Measurements from ENCODE around the gene SASS6. TPM values are rescaled to one million over a fixed set of nuclear protein-coding genes. Genes with fewer than 3 reads are reported as not detected.

SASS6 gene
- total RNA-seq, 4 donors from 2014 or later = 2.1 to 3.8 (median 2.4) TPM

DNA sequence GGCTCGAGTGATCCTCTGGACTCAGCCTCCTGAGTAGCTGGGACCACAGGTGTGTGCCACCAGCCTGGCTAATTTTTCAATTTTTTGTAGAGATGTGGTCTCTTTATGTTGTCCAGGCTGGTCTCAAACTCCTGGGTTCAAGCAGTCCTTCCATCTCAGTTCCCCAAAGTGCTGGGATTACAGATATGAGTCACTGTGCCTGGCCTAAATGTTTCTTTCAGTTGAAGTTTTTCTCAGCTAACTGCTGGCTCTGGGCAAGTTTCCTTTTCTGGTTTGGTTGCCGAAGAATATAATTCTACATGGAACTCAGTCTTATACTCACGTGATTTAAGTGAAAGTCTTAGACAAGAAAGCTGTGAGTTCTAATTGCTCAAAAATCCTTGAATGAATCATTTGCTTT, 57.0 kb downstream of the SASS6 start:
- WGBS = 91% methylated on average over 3 of the region's 3 CpGs
- DNase-seq (ENCODE audit: low spot score in 2 of 2) = no peak
- Histone ChIP-seq H3K36me3 (peaks cover 70% of the 10 kb centered on the region), H3K4me3 (no peak overlapping the region), H3K27me3 (no peaks in the 10 kb centered on the region), H3K27ac (no peak overlapping the region), H3K4me1 (no peaks in the 10 kb centered on the region), H3K9me3 (no peaks in the 10 kb centered on the region)
- TF ChIP-seq EP300 (IDR thresholded peaks at IDR 0.05) (no peak), POLR2AphosphoS5 (IDR thresholded peaks at IDR 0.05) (no peak)
- TF ChIP-seq, protein P1, sequence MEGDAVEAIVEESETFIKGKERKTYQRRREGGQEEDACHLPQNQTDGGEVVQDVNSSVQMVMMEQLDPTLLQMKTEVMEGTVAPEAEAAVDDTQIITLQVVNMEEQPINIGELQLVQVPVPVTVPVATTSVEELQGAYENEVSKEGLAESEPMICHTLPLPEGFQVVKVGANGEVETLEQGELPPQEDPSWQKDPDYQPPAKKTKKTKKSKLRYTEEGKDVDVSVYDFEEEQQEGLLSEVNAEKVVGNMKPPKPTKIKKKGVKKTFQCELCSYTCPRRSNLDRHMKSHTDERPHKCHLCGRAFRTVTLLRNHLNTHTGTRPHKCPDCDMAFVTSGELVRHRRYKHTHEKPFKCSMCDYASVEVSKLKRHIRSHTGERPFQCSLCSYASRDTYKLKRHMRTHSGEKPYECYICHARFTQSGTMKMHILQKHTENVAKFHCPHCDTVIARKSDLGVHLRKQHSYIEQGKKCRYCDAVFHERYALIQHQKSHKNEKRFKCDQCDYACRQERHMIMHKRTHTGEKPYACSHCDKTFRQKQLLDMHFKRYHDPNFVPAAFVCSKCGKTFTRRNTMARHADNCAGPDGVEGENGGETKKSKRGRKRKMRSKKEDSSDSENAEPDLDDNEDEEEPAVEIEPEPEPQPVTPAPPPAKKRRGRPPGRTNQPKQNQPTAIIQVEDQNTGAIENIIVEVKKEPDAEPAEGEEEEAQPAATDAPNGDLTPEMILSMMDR (IDR thresholded peaks at IDR 0.05) = no peak

DNA sequence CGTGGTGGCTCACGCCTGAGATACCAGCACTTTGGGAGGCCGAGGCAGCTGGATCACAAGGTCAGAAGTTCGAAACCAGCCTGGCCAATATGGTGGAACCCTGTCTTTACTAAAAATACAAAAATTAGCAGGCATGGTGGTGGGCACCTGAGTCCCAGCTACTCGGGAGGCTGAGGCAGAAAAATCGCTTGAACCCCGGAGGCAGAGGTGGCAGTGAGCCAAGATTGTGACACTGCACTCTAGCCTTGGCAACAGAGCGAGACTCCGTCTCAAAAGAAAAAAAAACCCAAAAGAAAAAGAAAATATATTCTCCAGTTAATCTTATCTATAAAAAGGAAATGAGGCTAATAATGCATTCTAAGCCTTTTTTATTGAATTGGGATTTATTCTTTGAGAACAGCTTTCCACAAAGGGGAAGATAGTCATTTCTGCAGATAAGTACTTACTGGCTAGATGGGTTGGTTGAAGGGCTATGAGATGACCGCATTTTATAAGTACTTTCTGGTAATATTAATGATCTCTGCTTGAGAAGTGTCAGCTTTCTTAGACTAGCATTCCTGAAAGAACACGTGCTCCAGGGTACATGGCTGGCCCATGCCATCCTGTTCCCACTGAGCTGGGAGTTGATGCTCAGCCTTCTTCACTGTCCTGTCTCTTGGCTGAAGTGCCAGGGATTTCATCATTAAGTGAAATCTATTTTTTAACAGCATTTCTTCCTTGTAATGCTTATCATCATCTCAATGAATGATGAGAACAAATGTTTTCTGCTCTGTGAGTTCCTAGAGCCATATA, 57.9 kb downstream of the SASS6 start:
- H3K27ac ChIP-seq = no peak overlapping the region
- no peaks in the 10 kb centered on the region for H3K4me1 ChIP-seq
- WGBS = 91% methylated on average over 11 of the region's 11 CpGs
- no peaks in the 10 kb centered on the region for H3K9me3 ChIP-seq
- no peaks in the 10 kb centered on the region for H3K27me3 ChIP-seq
- peaks cover 70% of the 10 kb centered on the region for H3K36me3 ChIP-seq
- TF ChIP-seq POLR2A (IDR thresholded peaks at IDR 0.05) (no peak), POLR2AphosphoS5 (IDR thresholded peaks at IDR 0.05) (no peak), EP300 (IDR thresholded peaks at IDR 0.05) (no peak)
- TF ChIP-seq, protein P1 (IDR thresholded peaks at IDR 0.05) = no peak
- H3K4me3 ChIP-seq = no peak overlapping the region
- DNase-seq (ENCODE audit: low spot score in 2 of 2) = no peak

DNA sequence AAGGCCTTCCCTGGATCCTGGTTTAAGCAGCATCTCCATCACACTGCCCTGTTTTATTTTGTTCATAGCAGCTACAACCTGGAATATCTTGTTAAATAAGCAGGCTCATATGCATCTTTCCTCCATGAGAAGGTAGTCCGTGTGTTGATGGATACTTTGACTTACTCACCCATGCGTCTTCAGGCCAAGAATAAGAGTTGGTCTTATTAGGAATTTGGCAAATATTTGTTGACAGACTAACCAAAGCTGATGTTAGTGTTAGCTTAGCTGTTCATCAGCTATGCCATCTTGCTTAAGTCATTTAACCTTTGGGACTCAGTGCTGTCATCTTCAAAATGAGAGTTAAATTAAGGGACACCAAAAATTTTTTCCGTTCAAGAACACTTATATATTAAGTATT, 59.2 kb downstream of the SASS6 start:
- H3K27me3 ChIP-seq = no peaks in the 10 kb centered on the region
- WGBS = 93% methylated on average over 3 of the region's 3 CpGs
- no peak overlapping the region for H3K27ac ChIP-seq
- no peaks in the 10 kb centered on the region for H3K9me3 ChIP-seq
- no peak for DNase-seq (ENCODE audit: low spot score in 2 of 2)
- H3K36me3 ChIP-seq = peaks cover 70% of the 10 kb centered on the region
- H3K4me1 ChIP-seq = no peaks in the 10 kb centered on the region
- H3K4me3 ChIP-seq = no peak overlapping the region
- TF ChIP-seq, protein P1 (IDR thresholded peaks at IDR 0.05) = no peak
- no peak for TF ChIP-seq POLR2A (IDR thresholded peaks at IDR 0.05)
- no peak for TF ChIP-seq EP300 (IDR thresholded peaks at IDR 0.05)
- no peak for TF ChIP-seq POLR2AphosphoS5 (IDR thresholded peaks at IDR 0.05)

DNA sequence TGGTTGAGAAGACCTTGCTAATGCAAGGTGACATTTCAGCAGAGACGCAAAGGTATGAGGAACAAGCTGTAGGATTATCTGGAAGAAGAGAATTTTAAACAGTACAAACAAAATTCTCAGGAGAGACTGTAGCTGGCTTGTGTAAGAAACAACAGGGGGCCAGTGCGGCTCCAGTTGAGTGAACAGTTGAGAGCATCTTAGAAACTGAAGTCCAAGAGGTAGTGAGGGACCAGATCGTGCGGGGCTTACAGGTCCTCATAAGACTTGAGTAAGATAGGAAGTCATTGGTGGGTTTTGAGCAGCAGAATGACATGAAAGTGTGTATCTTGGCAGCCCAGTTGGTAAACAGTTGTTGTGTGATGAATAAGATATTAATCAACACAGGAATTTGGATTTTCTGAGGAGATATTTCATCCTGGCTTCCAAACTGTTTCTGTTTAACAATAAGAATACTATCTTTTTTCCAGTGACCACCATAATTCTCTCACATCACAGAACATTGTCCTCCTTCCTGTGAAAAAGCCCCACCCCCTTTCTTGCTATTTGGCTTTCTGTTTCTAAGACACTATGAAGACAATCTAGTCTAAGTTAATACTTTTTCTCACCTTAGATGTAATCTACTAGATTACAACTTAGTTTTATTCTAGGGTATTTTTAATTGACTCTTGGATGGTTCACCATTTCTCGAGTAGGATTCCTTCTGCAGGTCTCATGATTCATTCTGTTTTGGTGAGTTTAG, 62.4 kb downstream of the SASS6 start:
- H3K4me3 ChIP-seq = no peak overlapping the region
- WGBS = 96% methylated on average over 5 of the region's 5 CpGs
- no peak for DNase-seq (ENCODE audit: low spot score in 2 of 2)
- H3K27me3 ChIP-seq = no peaks in the 10 kb centered on the region
- no peaks in the 10 kb centered on the region for H3K4me1 ChIP-seq
- no peak overlapping the region for H3K27ac ChIP-seq
- no peaks in the 10 kb centered on the region for H3K9me3 ChIP-seq
- H3K36me3 ChIP-seq = peaks cover 71% of the 10 kb centered on the region
- TF ChIP-seq EP300 (IDR thresholded peaks at IDR 0.05) = no peak
- TF ChIP-seq, protein P1 (IDR thresholded peaks at IDR 0.05) = no peak
- no peak for TF ChIP-seq POLR2A (IDR thresholded peaks at IDR 0.05)
- no peak for TF ChIP-seq POLR2AphosphoS5 (IDR thresholded peaks at IDR 0.05)

DNA sequence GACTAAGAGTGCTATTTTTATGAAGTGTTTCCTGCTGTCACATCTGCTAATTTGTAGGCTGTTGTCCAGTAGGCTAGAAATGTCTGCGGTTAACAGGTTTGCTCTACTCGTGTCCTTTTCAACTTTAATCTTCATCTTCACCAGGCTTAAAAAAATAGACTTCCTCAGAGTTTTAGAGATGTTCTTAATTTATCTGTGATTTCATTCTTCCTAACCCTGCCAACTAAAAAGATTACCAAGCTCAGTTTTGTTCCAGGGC, 66.8 kb downstream of the SASS6 start:
- Histone ChIP-seq H3K4me1 (no peaks in the 10 kb centered on the region), H3K27me3 (no peaks in the 10 kb centered on the region), H3K36me3 (peaks cover 59% of the 10 kb centered on the region), H3K9me3 (no peaks in the 10 kb centered on the region), H3K4me3 (no peak overlapping the region), H3K27ac (no peak overlapping the region)
- TF ChIP-seq POLR2AphosphoS5 (IDR thresholded peaks at IDR 0.05) (no peak), EP300 (IDR thresholded peaks at IDR 0.05) (no peak), POLR2A (IDR thresholded peaks at IDR 0.05) (no peak)
- TF ChIP-seq, protein P1 (IDR thresholded peaks at IDR 0.05) = no peak
- no peak for DNase-seq (ENCODE audit: low spot score in 2 of 2)
- 87% methylated on average over 2 of the region's 2 CpGs for WGBS

All from suprapubic skin (tissue), 4 donors.